Neural crest cell (in vitro differentiated cells): ENCODE results near the gene LGR6. TPM values are rescaled to one million over a fixed set of nuclear protein-coding genes. Genes with fewer than 3 reads are reported as not detected.
"Not testable (repeated sequence)": the region's sequence is repeated elsewhere in the genome, so short reads cannot be mapped to it uniquely, and the experiment has no call there.

Source experiments
- DNase-seq: peaks from one replicate; pipeline ENCODE4 v3.0.0; 2021; ENCODE audit warnings: low read depth, mixed read lengths, low spot score
- H3K27ac Mint-ChIP-seq: one replicate; pipeline ENCODE4 v1.8.0; 2021; ENCODE audit warnings: mild to moderate bottlenecking, mixed read lengths; ENCODE audit not compliant: unreplicated experiment
- H3K27me3 Mint-ChIP-seq: 2 replicates; pipeline ENCODE4 v1.8.0; 2021; ENCODE audit warnings: low read depth, mild to moderate bottlenecking, mixed read lengths
- H3K36me3 Mint-ChIP-seq: 2 replicates; pipeline ENCODE4 v1.8.0; 2021; ENCODE audit warnings: low read depth, mild to moderate bottlenecking, mixed read lengths
- H3K4me1 Mint-ChIP-seq: 2 replicates; pipeline ENCODE4 v1.8.0; 2021; ENCODE audit warnings: mixed read lengths
- H3K4me3 Mint-ChIP-seq: one replicate; pipeline ENCODE4 v1.8.0; 2021; ENCODE audit warnings: mild to moderate bottlenecking, mixed read lengths
- H3K9me3 Mint-ChIP-seq: 2 replicates; pipeline ENCODE4 v1.8.0; 2021; ENCODE audit warnings: mixed read lengths
- total RNA-seq: library from RNA; stranded (reverse); gene quantifications from 2 replicates; pipeline ENCODE4 v1.2.1, GENCODE V29; 2021
- TF ChIP-seq, protein P1 (sequence below): fragments of 200-600 bp; sonication (generic); conservative IDR thresholded peaks from 2 replicates; pipeline ENCODE4 v1.5.0; 2021; ENCODE audit warnings: antibody characterized with exemption, mild to moderate bottlenecking

LGR6 gene
- total RNA-seq, 1 donor from 2014 or later: 0.16 TPM

DNA sequence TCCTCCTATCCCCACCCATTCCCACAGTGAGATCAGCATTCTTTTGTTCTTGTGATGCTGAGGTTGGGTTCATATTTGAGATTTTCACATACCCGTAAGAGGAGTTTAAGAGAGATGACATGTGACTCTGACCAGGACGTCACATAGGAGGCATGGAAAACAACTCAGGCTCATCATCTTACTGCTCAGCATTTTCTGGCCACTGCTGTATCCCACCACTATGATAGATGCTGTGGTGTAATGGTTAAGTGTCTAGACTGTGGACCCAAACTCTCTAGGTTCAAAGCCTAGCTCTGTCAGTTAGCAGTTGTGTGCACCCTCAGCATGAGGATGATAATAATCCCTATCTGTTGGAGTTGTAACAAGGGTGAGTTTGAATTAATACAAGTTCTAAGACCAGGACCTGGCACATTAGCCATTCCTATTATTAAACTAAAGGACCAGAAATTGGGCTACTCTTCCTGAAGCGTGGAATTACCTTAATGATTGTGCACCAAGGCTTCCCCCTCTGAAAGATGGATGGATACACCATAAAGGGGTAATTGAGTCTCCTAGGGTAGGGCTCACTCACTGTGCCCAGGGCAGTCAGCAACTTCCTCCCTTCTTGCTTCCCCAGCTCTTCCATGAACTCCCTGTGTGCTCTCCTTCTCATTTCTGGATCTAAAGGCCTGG, 40.9 kb downstream of the LGR6 start:
- H3K4me3 Mint-ChIP-seq: no peak overlapping the region
- H3K27me3 Mint-ChIP-seq: peaks cover 2% of the 10 kb centered on the region
- no peak overlapping the region for H3K27ac Mint-ChIP-seq
- DNase-seq: no peak
- peaks cover 46% of the 10 kb centered on the region for H3K4me1 Mint-ChIP-seq
- TF ChIP-seq, protein P1, sequence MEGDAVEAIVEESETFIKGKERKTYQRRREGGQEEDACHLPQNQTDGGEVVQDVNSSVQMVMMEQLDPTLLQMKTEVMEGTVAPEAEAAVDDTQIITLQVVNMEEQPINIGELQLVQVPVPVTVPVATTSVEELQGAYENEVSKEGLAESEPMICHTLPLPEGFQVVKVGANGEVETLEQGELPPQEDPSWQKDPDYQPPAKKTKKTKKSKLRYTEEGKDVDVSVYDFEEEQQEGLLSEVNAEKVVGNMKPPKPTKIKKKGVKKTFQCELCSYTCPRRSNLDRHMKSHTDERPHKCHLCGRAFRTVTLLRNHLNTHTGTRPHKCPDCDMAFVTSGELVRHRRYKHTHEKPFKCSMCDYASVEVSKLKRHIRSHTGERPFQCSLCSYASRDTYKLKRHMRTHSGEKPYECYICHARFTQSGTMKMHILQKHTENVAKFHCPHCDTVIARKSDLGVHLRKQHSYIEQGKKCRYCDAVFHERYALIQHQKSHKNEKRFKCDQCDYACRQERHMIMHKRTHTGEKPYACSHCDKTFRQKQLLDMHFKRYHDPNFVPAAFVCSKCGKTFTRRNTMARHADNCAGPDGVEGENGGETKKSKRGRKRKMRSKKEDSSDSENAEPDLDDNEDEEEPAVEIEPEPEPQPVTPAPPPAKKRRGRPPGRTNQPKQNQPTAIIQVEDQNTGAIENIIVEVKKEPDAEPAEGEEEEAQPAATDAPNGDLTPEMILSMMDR: no peak
- H3K36me3 Mint-ChIP-seq: no peaks in the 10 kb centered on the region
- H3K9me3 Mint-ChIP-seq: no peaks in the 10 kb centered on the region

DNA sequence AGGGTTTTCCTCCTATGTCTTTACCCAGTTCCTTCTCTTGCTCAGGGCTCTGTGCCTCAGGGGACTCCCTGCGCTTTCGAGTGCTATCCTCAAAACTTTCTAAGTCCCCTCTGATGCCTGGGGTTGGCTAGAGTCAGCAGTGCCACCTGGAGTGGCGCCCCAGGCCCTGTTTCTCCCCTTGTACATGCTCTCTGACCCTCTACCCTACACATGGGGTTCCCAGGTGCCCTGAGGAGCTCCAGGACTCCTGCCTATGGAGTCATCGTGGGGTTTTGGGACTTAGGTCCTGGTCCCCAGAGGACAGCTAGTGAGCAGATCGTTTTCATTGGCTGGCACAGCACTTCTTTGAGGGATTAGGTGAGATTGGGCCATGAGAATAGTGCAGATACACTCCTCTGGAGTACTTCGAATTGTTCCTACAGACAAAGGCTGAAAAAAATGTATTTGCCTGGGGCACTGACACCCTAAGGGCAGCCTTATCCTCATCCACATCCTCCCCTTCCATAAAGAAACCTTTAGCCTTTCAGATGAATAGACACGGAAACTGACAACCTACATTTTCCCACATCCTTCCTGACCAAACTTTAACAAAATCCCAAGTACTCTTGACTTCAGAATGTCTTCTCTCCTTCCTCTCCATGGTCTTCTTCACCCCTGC, 41.5 kb downstream of the LGR6 start:
- TF ChIP-seq, protein P1: no peak
- no peak for DNase-seq
- H3K4me3 Mint-ChIP-seq: no peak overlapping the region
- no peaks in the 10 kb centered on the region for H3K9me3 Mint-ChIP-seq
- H3K27ac Mint-ChIP-seq: peak overlapping the region; percentile 85
- peaks cover 46% of the 10 kb centered on the region for H3K4me1 Mint-ChIP-seq
- H3K36me3 Mint-ChIP-seq: no peaks in the 10 kb centered on the region
- peaks cover 2% of the 10 kb centered on the region for H3K27me3 Mint-ChIP-seq

DNA sequence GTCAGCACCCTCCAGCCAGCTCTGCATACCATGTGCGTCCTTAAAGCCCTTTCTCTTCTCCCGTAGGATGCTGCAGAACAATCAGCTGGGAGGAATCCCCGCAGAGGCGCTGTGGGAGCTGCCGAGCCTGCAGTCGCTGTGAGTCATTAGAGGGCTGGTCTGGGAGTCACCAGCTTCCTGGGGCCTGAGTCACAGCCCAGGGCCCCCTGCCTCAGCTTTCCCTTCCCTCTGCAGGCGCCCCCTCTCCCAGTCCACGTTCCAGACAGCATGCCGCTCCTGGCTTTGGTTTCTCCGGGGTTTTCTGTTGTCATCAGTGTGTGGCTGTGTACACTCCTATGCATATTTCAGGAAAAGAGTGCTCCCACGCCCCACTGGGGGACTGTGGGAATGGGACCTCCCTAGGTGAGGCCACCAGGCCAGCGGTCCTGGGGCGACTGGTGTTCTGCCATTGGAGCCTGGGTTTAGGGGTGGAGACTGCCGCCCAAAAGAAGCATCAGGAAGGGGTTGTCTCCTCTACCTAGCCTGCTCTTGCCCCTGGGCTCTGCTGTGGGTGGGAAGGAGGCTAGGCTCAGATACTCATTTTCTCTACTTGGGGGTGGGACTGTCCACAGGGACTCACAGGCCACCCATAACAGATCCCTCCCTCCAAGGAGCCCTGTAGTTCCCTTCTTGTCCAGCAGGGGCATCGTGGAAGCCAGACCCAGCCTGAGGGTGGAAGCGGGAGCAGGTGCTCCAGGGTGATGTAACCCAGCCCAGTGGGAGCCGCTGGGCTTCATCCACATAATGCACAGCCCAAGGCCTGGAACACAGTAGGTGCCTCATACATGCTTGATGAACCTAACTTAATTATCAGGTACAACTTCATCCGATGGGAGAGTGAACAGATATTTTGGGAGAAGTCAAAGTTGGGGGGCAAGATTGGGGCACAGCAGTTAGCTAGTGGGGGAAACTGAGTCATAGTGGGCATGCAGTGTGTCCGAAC, 42.5 kb downstream of the LGR6 start:
- Mint-ChIP-seq H3K27me3 (peaks cover 2% of the 10 kb centered on the region), H3K4me3 (peak overlapping the region; percentile 65), H3K9me3 (no peaks in the 10 kb centered on the region), H3K27ac (no peak overlapping the region), H3K4me1 (peaks cover 46% of the 10 kb centered on the region), H3K36me3 (no peaks in the 10 kb centered on the region)
- peak; percentile 87 for DNase-seq
- TF ChIP-seq, protein P1: peak; percentile 84

DNA sequence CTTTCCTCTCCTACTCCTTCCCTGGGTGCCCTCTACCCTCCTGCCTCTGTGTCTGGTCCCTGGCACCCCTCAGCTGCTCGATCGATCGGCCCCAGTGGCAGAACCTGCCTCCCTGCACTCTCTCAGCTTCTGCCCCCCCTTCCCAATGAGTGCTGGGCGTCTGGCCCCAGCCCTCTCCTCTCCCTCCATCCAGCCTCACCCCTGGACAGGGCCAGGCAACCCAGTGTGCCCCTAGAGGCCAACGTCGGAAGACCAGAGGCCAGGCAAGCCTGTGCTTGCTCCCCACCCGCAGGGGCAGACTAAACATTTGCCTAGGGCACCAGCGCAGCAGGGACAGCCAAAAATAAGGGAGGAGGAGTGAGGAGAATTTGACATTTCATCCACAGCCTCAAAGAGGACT, 43.5 kb downstream of the LGR6 start:
- Mint-ChIP-seq H3K36me3 (no peaks in the 10 kb centered on the region), H3K27me3 (peaks cover 2% of the 10 kb centered on the region), H3K4me1 (peaks cover 46% of the 10 kb centered on the region), H3K9me3 (no peaks in the 10 kb centered on the region), H3K27ac (no peak overlapping the region), H3K4me3 (no peak overlapping the region)
- TF ChIP-seq, protein P1: peak; percentile 57
- DNase-seq: peak; percentile 59

GRCh38 chr1:202238914-202239313, 45.3 kb downstream of the LGR6 start:
- peak overlapping the region; percentile 75 for H3K27ac Mint-ChIP-seq

DNA sequence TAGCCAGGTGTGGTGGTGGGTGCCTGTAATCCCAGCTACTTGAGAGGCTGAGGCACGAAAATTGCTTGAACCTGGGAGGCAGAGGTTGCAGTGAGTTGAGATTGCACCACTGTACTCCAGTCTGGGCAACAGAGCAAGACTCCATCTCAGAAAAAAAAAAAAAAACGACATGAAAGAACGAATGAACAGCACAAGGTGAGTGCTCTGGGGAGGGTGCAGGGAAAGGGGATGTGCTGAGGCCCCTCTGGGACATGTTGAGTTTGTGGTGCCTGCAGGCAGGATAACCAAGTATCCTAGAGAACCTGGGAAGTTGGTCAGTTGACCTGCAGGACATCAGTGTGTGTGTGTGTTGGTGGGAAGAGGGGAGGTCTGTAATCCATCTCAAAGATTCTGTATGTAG, 46.6 kb downstream of the LGR6 start:
- not testable (repeated sequence) for H3K36me3 Mint-ChIP-seq, H3K9me3 Mint-ChIP-seq, DNase-seq, H3K27me3 Mint-ChIP-seq, H3K4me3 Mint-ChIP-seq, H3K27ac Mint-ChIP-seq
- peaks cover 26% of the 10 kb centered on the region for H3K4me1 Mint-ChIP-seq

More at GRCh38 chr1:202238914-202239313, 45.3 kb downstream of the LGR6 start:
- no peak for DNase-seq
- TF ChIP-seq, protein P1: no peak
- H3K4me3 Mint-ChIP-seq: no peak overlapping the region
- H3K27me3 Mint-ChIP-seq: peaks cover 2% of the 10 kb centered on the region
- no peaks in the 10 kb centered on the region for H3K36me3 Mint-ChIP-seq
- H3K4me1 Mint-ChIP-seq: peaks cover 36% of the 10 kb centered on the region
- no peaks in the 10 kb centered on the region for H3K9me3 Mint-ChIP-seq
